Activated CD8-positive, alpha-beta memory T cell treated with anti-CD3 and anti-CD28 coated beads, Interleukin-2, amount 50 U/mL, for 1 hour (primary cell): ENCODE measurements around the gene RTL1.

Experiments
- DNase-seq: peaks from one replicate; pipeline ENCODE4 v3.0.0-alpha.2; 2020; ENCODE audit errors: extremely low read depth

RTL1 gene

GRCh38 chr14:100903672-100904185, at the start of gene RTL1:
RTL1 (minus strand) TSS chr14:100903722; CDS start chr14:100884788, 18,934 bp downstream.
- DNase-seq: no peak

DNA sequence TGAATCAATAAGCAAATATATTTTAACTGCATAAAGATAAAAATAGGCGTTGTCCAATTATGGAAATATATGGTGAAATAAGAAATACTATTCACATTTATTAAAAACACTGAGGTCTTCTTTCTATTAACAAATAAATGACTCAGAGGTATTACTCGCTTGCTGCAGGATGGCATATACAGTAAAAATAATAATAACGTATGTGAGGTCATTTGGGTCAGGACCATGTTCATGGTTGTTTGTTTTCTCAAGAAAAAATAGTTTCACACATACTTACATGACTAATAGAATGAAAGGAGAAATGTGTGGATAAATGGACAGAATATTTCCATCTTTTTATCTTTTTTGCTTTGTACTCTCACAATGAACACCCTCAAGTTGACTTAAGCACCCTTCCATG, 46.5 kb upstream of the RTL1 start:
- DNase-seq: no peak

GRCh38 chr14:100944052-100944451, 40.5 kb upstream of the RTL1 start:
- DNase-seq: no peak

GRCh38 chr14:100930270-100930669, 26.7 kb upstream of the RTL1 start:
- DNase-seq: no peak

DNA sequence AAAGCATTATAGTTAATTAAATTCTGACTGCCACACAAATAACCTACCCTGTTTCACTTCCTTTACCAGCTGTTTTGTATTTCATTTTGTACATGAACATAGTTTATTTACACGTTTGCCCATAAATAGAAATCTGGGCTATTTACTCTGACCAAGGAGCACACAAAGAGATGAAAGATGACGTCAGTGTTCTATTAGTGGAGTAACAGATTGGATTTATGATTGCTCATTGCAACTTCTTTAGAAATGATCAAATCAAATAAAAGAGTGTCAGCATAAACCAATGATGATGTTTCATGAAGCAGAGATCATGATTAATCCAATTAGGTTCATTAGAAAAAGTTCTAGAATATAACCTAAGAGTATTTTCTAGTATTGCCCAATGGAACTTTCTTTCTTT, 12.0 kb upstream of the RTL1 start:
- DNase-seq: no peak

- no peak for DNase-seq
Observed at GRCh38 chr14:100914597-100915021, 11.1 kb upstream of the RTL1 start.

GRCh38 chr14:100911665-100912316, 8.3 kb upstream of the RTL1 start:
- no peak for DNase-seq

- DNase-seq: no peak
Observed at GRCh38 chr14:100910888-100911664, 7.6 kb upstream of the RTL1 start.

DNA sequence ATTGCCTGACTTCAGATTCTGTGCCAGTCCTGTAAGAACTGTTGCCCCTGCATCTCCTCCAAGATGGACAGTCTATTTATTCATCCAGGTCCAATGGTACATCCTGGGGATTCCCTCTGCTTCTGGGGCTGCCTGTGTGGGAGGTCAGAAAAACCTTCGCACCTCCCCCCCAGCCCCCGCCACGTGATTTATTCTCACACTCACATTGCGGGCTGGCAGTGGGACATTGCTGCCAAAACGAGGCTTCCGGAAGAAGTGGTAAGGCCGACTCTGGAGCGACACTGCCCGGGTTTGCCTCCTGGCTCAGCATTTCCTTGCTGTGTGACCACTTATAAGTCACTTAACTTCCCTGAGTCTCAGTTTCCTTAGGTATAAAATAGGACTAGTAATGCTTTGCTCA, 5.9 kb upstream of the RTL1 start:
- DNase-seq: no peak

DNA sequence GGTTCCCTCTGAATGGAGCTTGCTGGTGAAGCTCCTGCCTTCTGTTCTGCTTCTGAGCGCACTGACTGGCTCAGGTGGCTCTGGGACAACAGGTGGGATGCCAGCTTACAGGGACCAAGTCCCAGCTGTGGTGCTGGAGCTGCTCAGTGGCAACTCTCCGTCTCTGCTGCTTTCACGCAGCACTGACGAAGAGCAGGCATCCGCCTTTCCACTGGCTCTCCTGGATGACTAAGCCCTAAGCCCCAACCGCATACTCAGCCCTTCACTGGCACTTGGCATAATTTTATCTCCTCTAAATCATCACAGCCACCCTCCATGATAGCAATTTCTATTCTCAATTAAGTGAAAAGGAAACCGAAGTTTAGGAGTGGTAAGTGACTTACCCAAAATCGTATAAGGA, 3.7 kb upstream of the RTL1 start:
- no peak for DNase-seq

DNA sequence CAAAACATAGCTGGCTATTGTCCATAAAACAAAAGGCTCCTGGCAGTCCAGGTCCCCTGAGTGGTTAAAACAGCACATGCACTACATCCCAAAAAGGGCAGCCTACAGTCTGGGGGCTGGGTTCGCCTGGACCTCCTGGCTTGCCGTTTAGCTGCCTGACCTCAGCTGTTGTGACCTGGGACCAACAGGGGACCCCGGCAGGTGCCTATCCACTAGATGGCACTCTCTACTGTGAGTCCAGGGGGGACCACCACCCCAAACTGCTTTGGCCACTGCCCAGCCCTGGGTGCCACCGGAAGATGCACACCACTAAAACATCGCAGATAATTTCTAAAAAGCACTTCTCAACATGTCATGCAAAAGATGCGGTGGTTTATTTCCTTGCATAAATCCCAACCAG, 2.9 kb upstream of the RTL1 start:
- no peak for DNase-seq

- DNase-seq: no peak
Observed at GRCh38 chr14:100905166-100905565, 1.6 kb upstream of the RTL1 start.

DNA sequence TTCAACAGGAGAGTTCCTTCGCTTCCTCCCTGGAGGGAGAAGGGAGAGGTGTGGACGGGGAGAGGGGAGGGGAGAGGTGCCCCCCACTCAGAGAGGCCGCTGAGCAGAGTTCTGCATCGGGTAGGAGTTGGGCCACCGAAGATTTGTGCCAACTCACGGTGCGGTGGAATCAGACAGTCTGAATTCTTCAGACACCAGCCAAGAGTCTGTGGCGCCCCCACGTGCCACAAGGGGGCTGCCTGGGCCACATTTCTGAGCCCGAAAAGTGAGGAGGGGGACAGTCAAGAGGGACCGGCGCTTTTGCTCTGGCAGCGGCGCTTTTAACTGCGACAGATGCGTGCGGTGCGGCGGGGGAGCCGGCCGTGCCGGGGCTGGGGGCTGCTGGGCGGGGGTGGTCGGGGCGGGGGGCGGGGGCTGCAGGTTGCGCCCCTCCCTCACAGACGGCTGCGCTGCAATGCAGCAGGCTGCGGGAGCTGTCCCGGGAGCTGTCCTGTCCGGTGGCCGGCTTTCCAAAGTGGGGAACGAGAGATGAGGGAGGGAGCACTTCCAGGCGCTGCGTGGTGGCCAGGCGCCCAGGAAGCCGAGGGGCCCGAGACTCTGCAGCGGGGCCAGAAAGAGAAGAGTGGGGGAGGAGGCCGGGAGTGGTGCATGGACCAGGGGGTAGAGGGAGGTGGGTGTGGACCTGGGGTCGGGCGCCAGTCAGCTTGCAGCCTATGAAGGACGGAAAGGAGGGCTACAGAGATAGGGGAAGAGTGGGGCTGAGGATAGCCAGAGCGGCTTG, 975 bp upstream of the RTL1 start:
- DNase-seq: no peak

DNA sequence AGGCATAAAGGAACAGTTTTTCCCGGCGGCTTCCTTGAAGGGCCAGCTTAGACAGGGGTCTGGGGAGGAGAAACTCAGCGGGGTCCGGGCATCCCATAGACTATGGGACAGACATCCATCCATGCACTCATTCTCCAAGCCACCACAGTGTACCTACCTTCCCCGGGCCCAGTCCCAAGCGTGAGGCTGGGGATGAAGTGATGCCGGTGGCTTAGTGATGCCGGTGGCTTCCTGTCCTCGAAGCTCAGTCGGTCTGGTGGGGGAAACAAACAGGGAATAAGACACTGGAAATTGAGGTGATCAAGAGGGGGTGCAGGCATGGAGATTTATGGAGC, 421 bp downstream of the RTL1 start:
- DNase-seq: no peak

DNA sequence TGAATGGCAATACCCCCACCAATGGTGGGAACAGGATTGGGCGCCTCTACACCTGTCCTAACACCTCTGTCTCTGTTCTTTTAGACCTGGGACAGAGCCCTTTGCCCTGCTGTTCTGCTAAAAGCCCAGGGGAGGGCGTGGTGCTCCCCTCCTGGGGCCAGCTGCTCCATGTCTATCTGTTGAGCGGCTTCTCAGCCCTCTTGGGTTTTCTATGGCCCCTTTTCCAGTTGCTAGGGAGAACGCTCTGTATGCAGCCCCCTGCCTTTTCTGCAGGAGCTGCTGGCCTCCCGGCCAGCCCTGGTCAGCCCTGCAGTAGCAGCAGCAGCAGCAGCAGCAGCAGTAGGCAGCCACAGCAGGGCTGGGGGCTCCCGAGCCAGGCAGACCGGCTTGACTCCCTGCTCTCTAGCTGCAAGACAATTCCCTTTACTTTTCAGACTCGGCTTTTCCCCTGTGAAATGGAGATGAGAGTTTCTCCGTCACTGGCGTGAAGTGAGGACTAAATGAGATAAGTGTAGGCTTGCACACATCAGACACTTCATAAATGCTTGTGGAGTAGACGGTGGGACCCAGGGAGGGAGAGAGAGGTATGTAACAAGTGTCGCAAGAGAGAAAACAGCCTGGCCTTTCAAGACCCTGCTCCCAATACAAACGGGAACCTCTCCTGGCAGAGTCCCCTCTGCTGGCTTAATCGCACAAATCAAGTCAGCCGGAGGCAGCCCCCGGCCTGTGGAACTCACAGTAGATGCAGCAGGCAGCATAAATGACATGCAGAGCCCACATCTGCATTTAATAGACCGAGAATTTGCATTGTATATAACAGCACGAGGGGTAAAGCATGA, 1.0 kb downstream of the RTL1 start:
- DNase-seq: no peak

DNA sequence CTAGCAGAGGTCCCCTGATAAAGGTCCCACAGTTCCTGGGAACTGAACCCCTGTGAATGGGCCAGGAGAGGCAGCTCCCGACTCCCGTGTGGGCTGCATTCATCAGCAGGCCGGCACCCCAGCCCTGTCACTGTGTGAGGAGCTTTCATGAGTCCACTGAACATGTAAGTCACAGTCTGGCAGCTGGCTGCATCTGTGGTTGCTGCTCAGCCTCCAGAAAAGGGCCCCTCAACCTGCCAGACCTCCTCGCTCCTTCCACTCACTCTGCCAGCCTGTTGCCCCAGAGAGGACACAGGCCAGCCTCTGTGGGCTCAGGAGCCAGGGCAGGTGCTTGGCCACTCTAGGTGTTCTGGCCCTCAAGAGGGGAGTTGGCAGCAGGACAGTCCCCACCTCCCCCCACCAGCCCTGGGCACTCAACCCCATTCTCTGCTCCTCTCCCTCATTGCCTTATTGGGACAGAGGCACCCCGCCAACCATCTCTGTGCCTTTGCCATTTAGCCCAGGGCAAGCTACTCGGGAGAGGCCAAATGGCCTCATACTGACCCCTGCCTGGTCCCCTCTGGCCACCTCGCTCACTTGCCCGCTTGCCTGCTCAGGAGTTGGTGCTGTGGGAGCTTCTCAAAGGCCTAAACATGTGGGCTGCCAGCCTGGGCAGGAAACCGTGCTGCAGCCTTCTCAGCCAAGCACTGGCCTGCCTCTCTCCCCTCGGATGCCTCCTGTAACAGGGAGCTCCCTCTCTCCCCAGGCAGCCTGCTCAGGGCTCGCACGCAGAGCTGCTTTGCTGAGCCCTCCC, 1.9 kb downstream of the RTL1 start:
- no peak for DNase-seq

DNA sequence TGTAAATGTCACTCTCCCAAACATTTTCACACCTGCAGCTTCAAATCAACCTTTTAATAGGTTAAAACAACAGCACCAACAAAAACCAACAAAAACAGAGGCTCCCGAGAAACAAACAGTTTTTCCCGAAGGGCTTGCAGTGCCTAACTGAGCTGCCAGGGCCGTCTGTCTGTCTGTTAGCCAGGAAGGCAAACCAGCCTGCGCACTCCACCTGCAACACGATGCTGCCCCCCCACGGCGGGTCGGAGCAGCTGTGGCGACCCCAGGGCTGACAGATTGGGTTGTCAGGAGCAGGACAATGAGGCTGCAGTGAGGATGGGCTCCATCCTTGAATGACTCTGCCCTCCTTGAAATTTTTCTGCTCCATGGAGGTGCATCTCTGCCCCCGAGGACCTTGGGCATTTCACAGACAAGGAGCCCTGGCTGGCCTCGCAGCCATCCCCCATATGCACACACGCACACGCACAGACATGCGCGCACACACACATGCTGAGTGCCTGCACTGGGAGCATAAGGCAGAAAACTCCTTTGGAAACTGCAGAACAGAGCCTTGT, 2.6 kb downstream of the RTL1 start:
- DNase-seq: no peak

- no peak for DNase-seq
Observed at GRCh38 chr14:100899884-100900771, 3.4 kb downstream of the RTL1 start.
